GM23338 (cell line): Measurements from ENCODE around the gene HAUS2. TPM values are rescaled to one million over a fixed set of nuclear protein-coding genes. Genes with fewer than 3 reads are reported as not detected.

Experiments used
- ATAC-seq: fragments of 200-7000 bp; cut with Tn5 transposase; 3 replicates; pipeline ENCODE4 v1.9.1; 2020
- DNase-seq: peaks from one replicate; pipeline ENCODE4 v3.0.0-alpha.2; 2015; ENCODE audit warnings: low spot score
- H2AFZ ChIP-seq: fragments of 200-600 bp; sonication (generic); 2 replicates; pipeline ENCODE4 v1.8.0; 2016; ENCODE audit warnings: antibody characterized with exemption, mild to moderate bottlenecking, moderate library complexity
- H3F3A ChIP-seq: fragments of 200-600 bp; sonication (generic); replicated peaks from 2 replicates; pipeline ENCODE4 v1.8.0; 2017; ENCODE audit warnings: antibody characterized with exemption, mixed run types, low read depth
- H3K27ac ChIP-seq: fragments of 200-600 bp; sonication (generic); 2 replicates; pipeline ENCODE4 v1.6.1; 2016; ENCODE audit warnings: low read depth
- H3K27me3 ChIP-seq: fragments of 200-600 bp; sonication (generic); 2 replicates; pipeline ENCODE4 v1.8.0; 2016; ENCODE audit warnings: mild to moderate bottlenecking, mixed run types, moderate library complexity; ENCODE audit not compliant: insufficient read depth
- H3K36me3 ChIP-seq: fragments of 200-600 bp; sonication (generic); 2 replicates; pipeline ENCODE4 v1.8.0; 2016; ENCODE audit warnings: mild to moderate bottlenecking; ENCODE audit not compliant: insufficient read depth
- H3K4me1 ChIP-seq: fragments of 200-600 bp; sonication (generic); 2 replicates; pipeline ENCODE4 v1.8.0; 2016; ENCODE audit warnings: mild to moderate bottlenecking, moderate library complexity; ENCODE audit not compliant: insufficient read depth
- H3K4me2 ChIP-seq: fragments of 200-600 bp; sonication (generic); 2 replicates; pipeline ENCODE4 v1.7.1; 2017; ENCODE audit warnings: mixed run types
- H3K4me3 ChIP-seq: fragments of 200-600 bp; sonication (generic); 2 replicates; pipeline ENCODE4 v1.6.1; 2016; ENCODE audit warnings: mixed run types
- H3K79me2 ChIP-seq: fragments of 200-600 bp; sonication (generic); replicated peaks from 2 replicates; pipeline ENCODE4 v1.8.0; 2017; ENCODE audit warnings: mild to moderate bottlenecking; ENCODE audit not compliant: insufficient read depth
- H3K9me2 ChIP-seq: fragments of 200-600 bp; sonication (generic); 2 replicates; pipeline ENCODE4 v1.8.0; 2017; ENCODE audit not compliant: insufficient read depth
- H4K20me1 ChIP-seq: fragments of 200-600 bp; sonication (generic); replicated peaks from 2 replicates; pipeline ENCODE4 v1.8.0; 2017; ENCODE audit warnings: mild to moderate bottlenecking; ENCODE audit not compliant: insufficient read depth
- H3K27ac Mint-ChIP-seq: 2 replicates; pipeline ENCODE4 v1.8.0; 2020; ENCODE audit warnings: inconsistent platforms, mild to moderate bottlenecking, moderate library complexity, mixed read lengths
- H3K27me3 Mint-ChIP-seq: 3 replicates; pipeline ENCODE4 v1.8.0; 2022; ENCODE audit warnings: low read depth, mild to moderate bottlenecking, moderate library complexity, mixed read lengths, inconsistent platforms; ENCODE audit not compliant: insufficient read depth, poor library complexity
- H3K36me3 Mint-ChIP-seq: 3 replicates; pipeline ENCODE4 v1.8.0; 2021; ENCODE audit warnings: low read depth, mild to moderate bottlenecking, inconsistent platforms, moderate library complexity, mixed read lengths
- H3K4me1 Mint-ChIP-seq: 3 replicates; pipeline ENCODE4 v1.8.0; 2020; ENCODE audit warnings: mild to moderate bottlenecking, inconsistent platforms, mixed read lengths
- H3K4me3 Mint-ChIP-seq: 3 replicates; pipeline ENCODE4 v1.8.0; 2021; ENCODE audit warnings: moderate library complexity, mild to moderate bottlenecking, inconsistent platforms, mixed read lengths
- H3K9me3 Mint-ChIP-seq: 3 replicates; pipeline ENCODE4 v1.8.0; 2020; ENCODE audit warnings: moderate library complexity, mild to moderate bottlenecking, inconsistent platforms, mixed read lengths
- CREB1 ChIP-seq: fragments of 250-450 bp; sonication (Bioruptor Pico); IDR thresholded peaks from 2 replicates; pipeline ENCODE4 v1.5.0; 2020; ENCODE audit warnings: low read depth, mild to moderate bottlenecking, moderate library complexity
- ETS1 ChIP-seq: IDR thresholded peaks from 2 replicates; pipeline ENCODE4 v1.6.1; 2016; ENCODE audit warnings: antibody characterized with exemption
- EZH2 ChIP-seq: fragments of 200-600 bp; sonication (generic); IDR thresholded peaks from one replicate; pipeline ENCODE4 v1.8.0; 2017; ENCODE audit warnings: antibody characterized with exemption, mild to moderate bottlenecking, low read depth; ENCODE audit not compliant: unreplicated experiment
- EZH2phosphoT487 ChIP-seq: fragments of 200-600 bp; sonication (generic); IDR thresholded peaks from one replicate; pipeline ENCODE4 v1.8.1; 2018; ENCODE audit warnings: antibody characterized with exemption; ENCODE audit not compliant: unreplicated experiment
- JUNB ChIP-seq: IDR thresholded peaks from one replicate; pipeline ENCODE4 v1.6.1; 2016; ENCODE audit warnings: antibody characterized with exemption; ENCODE audit not compliant: unreplicated experiment
- NANOG ChIP-seq: IDR thresholded peaks from 2 replicates; pipeline ENCODE4 v1.6.1; 2016; ENCODE audit warnings: antibody characterized with exemption, borderline replicate concordance
- POLR2AphosphoS5 ChIP-seq: IDR thresholded peaks from 2 replicates; pipeline ENCODE4 v1.6.1; 2016; ENCODE audit warnings: antibody characterized with exemption, low read depth
- STAT1 ChIP-seq: IDR thresholded peaks from one replicate; pipeline ENCODE4 v1.6.1; 2016; ENCODE audit warnings: antibody characterized with exemption; ENCODE audit not compliant: unreplicated experiment
- ZNF114 ChIP-seq: fragments of 250-450 bp; sonication (Bioruptor Pico); IDR thresholded peaks from 2 replicates; pipeline ENCODE4 v1.5.0; 2020; ENCODE audit warnings: mild to moderate bottlenecking, moderate library complexity
- ZNF331 ChIP-seq: fragments of 250-450 bp; sonication (Bioruptor Pico); IDR thresholded peaks from 2 replicates; pipeline ENCODE4 v1.5.0; 2020; ENCODE audit warnings: low read depth, mild to moderate bottlenecking, moderate library complexity
- ZNF462 ChIP-seq: fragments of 250-450 bp; sonication (Bioruptor Pico); IDR thresholded peaks from 2 replicates; pipeline ENCODE4 v1.5.0; 2020; ENCODE audit warnings: mild to moderate bottlenecking, moderate library complexity
- polyA plus RNA-seq: library from polyadenylated mRNA; unstranded; fragments of >200 nt; fragmentation: Nextera tagmentation; extraction: Ambion mirVana; gene quantifications from 2 replicates; pipeline ENCODE4 v1.2.1, GENCODE V29; 2016
- total RNA-seq: library from RNA; depleted of rRNA; stranded (reverse); fragments of >200 nt; shearing (Covaris generic); gene quantifications from 2 replicates; pipeline ENCODE4 v1.2.3, GENCODE V29; 2014

HAUS2 gene
- total and polyA plus RNA-seq, 2 experiments from 2014 or later: 30.9 to 32.7 TPM

GRCh38 chr15:42602501-42602900 lies 53.9 kb downstream of the HAUS2 start:
- TF ChIP-seq STAT1: no peak
- TF ChIP-seq NANOG: no peak
- TF ChIP-seq ZNF114 (CRISPR knock-in tag): no peak
- TF ChIP-seq CREB1 (CRISPR knock-in tag): no peak
- H3K4me3 ChIP-seq: no peak overlapping the region
- H3K4me1 ChIP-seq: no peaks in the 10 kb centered on the region
- H3K27ac ChIP-seq: no peak overlapping the region
- H3K27me3 ChIP-seq: no peaks in the 10 kb centered on the region
- Mint-ChIP-seq H3K9me3 (peaks cover 13% of the 10 kb centered on the region; the same call in 2 of the 3 replicates), H3K36me3 (peaks cover 14% of the 10 kb centered on the region), H3K27me3 (no peaks in the 10 kb centered on the region), H3K4me3 (no peak overlapping the region), H3K4me1 (peaks cover 2% of the 10 kb centered on the region; the same call in 1 of the 3 replicates), H3K27ac (no peak overlapping the region)
- no peaks in the 10 kb centered on the region for H3K79me2 ChIP-seq
- 0 out of 2 replicates have a peak, but pooled peaks cover 6% of the 10 kb centered on the region for H3K36me3 ChIP-seq
- H3K4me2 ChIP-seq: no peak overlapping the region
- no peak overlapping the region for H2AFZ ChIP-seq
- no peaks in the 10 kb centered on the region; the same call in 1 of the 2 replicates for H4K20me1 ChIP-seq
- H3K9me2 ChIP-seq: no peaks in the 10 kb centered on the region; the same call in 1 of the 2 replicates
- ATAC-seq (no peak), DNase-seq (no peak)
- H3F3A ChIP-seq: no peaks in the 10 kb centered on the region

- DNase-seq (no peak), ATAC-seq (no peak)
- Histone ChIP-seq H3K79me2 (no peaks in the 10 kb centered on the region), H3K27ac (no peak overlapping the region), H3F3A (no peaks in the 10 kb centered on the region), H3K4me1 (no peaks in the 10 kb centered on the region), H3K4me3 (no peak overlapping the region), H2AFZ (no peak overlapping the region), H3K9me2 (no peaks in the 10 kb centered on the region; the same call in 1 of the 2 replicates), H4K20me1 (no peaks in the 10 kb centered on the region; the same call in 1 of the 2 replicates), H3K27me3 (no peaks in the 10 kb centered on the region), H3K4me2 (no peak overlapping the region), H3K36me3 (0 out of 2 replicates have a peak, but pooled peaks cover 6% of the 10 kb centered on the region)
- peaks cover 14% of the 10 kb centered on the region for H3K36me3 Mint-ChIP-seq
- no peak overlapping the region for H3K4me3 Mint-ChIP-seq
- H3K27me3 Mint-ChIP-seq: peaks cover 1% of the 10 kb centered on the region
- TF ChIP-seq ZNF462 (no peak), POLR2AphosphoS5 (no peak), STAT1 (no peak), NANOG (no peak), ZNF331 (CRISPR knock-in tag) (no peak), EZH2phosphoT487 (no peak), ETS1 (no peak), ZNF114 (CRISPR knock-in tag) (no peak), EZH2 (no peak), JUNB (no peak), CREB1 (CRISPR knock-in tag) (no peak)
- H3K27ac Mint-ChIP-seq: no peak overlapping the region
- H3K4me1 Mint-ChIP-seq: peaks cover 2% of the 10 kb centered on the region; the same call in 1 of the 3 replicates
- H3K9me3 Mint-ChIP-seq: peaks cover 13% of the 10 kb centered on the region; the same call in 2 of the 3 replicates
Observed at GRCh38 chr15:42603978-42604377, 55.3 kb downstream of the HAUS2 start.
